Measurements from ENCODE around the gene ABCA6.
"Not testable (repeated sequence)": the region's sequence is repeated elsewhere in the genome, so short reads cannot be mapped to it uniquely, and the experiment has no call there.

ABCA6 gene

GRCh38 chr17:69130627-69131296, 10.9 kb downstream of the ABCA6 start:
- DNase-seq, result no peak

GRCh38 chr17:69123626-69124025, 18.1 kb downstream of the ABCA6 start:
- no peak for DNase-seq

GRCh38 chr17:69122065-69122464, 19.6 kb downstream of the ABCA6 start:
- DNase-seq, result no peak

- no peak for DNase-seq
Measured at GRCh38 chr17:69117855-69118784, 23.6 kb downstream of the ABCA6 start.

GRCh38 chr17:69111794-69112193, 29.9 kb downstream of the ABCA6 start:
- no peak for DNase-seq

- DNase-seq, result no peak
Measured at GRCh38 chr17:69105907-69106730, 35.6 kb downstream of the ABCA6 start.

GRCh38 chr17:69103557-69104233, 38.0 kb downstream of the ABCA6 start:
- DNase-seq, result no peak

- no peak for DNase-seq
Measured at GRCh38 chr17:69098625-69099024, 43.1 kb downstream of the ABCA6 start.

GRCh38 chr17:69096541-69096940, 45.2 kb downstream of the ABCA6 start:
- no peak for DNase-seq

- DNase-seq, result no peak
Measured at GRCh38 chr17:69093995-69094394, 47.7 kb downstream of the ABCA6 start.

- no peak for DNase-seq
Measured at GRCh38 chr17:69093279-69093789, 48.4 kb downstream of the ABCA6 start.

- DNase-seq, result no peak
Measured at GRCh38 chr17:69090365-69090764, 51.3 kb downstream of the ABCA6 start.

GRCh38 chr17:69088643-69089200, 53.0 kb downstream of the ABCA6 start:
- no peak for DNase-seq

GRCh38 chr17:69086641-69087040, 55.1 kb downstream of the ABCA6 start:
- no peak for DNase-seq

GRCh38 chr17:69084911-69085310, 56.8 kb downstream of the ABCA6 start:
- DNase-seq, result no peak

- no peak for DNase-seq
Measured at GRCh38 chr17:69082696-69083095, 59.0 kb downstream of the ABCA6 start.

- DNase-seq, result no peak
Measured at GRCh38 chr17:69078864-69079263, 62.8 kb downstream of the ABCA6 start.

- DNase-seq, result no peak
Measured at GRCh38 chr17:69075823-69076222, 65.9 kb downstream of the ABCA6 start.

GRCh38 chr17:69073392-69073791, 68.3 kb downstream of the ABCA6 start:
- not testable (repeated sequence) for DNase-seq

- not testable (repeated sequence) for DNase-seq
Measured at GRCh38 chr17:69072803-69073256, 68.9 kb downstream of the ABCA6 start.

GRCh38 chr17:69071233-69071586, 70.5 kb downstream of the ABCA6 start:
- DNase-seq, result not testable (repeated sequence)
